HCT116 (cell line): ENCODE data around the gene PEMT. TPM values are rescaled to one million over a fixed set of nuclear protein-coding genes. Genes with fewer than 3 reads are reported as not detected.

Experiments used
- ATAC-seq: fragments of 200-7000 bp; cut with Tn5 transposase; 2 replicates; pipeline ENCODE4 v1.9.1; 2020; ENCODE audit warnings: mild to moderate bottlenecking, moderate library complexity
- BruUV-seq: library from RNA; stranded (reverse); fragments of 400-500 nt; replicated peaks from 2 replicates; lab custom pipeline; 2021; lab: Mats Ljungman, UMichigan
- CTCF ChIA-PET: fragments of 300-600 bp; sonication (Branson Sonifier 250); formaldehyde crosslinking; loops from one replicate; lab custom pipeline; 2021; ENCODE audit warnings: antibody characterized with exemption; lab: Charles Lee
- POLR2A ChIA-PET: fragments of 300-600, 350-600 bp; sonication (Branson Sonifier 250); formaldehyde crosslinking; loops from one replicate; lab custom pipeline; 2021; ENCODE audit warnings: antibody characterized with exemption; lab: Charles Lee
- RAD21 ChIA-PET, 2 experiments: fragments of 300-600 bp; sonication (Branson Sonifier 250); formaldehyde crosslinking; loops; one replicate each; lab custom pipeline; 2023; ENCODE audit warnings: low total read pairs in 2 of 2; ENCODE audit not compliant: uncharacterized antibody in 2 of 2, unreplicated experiment in 2 of 2, low non-redundant PET in 1 of 2; lab: Charles Lee
- DNase-seq: peaks from one replicate; pipeline ENCODE4 v3.0.0-alpha.2; 2010; ENCODE audit warnings: low read depth, low spot score
- H2AFZ ChIP-seq: fragments of 200-600 bp; shearing (Covaris generic), sonication (generic); 2 replicates; pipeline ENCODE4 v1.6.1; 2017; ENCODE audit warnings: low read depth, mixed run types, mixed read lengths, antibody characterized with exemption, low read length; ENCODE audit not compliant: poor library complexity, severe bottlenecking
- H3K27ac ChIP-seq: 2 replicates; pipeline ENCODE4 v1.5.1; 2012; ENCODE audit warnings: low read depth, low read length
- H3K27me3 ChIP-seq: fragments of 200-600 bp; sonication (generic); 2 replicates; pipeline ENCODE4 v1.6.1; 2016; ENCODE audit warnings: mixed run types, low read length, mixed read lengths; ENCODE audit not compliant: insufficient read depth
- H3K36me3 ChIP-seq, 2 experiments: fragments of 200-500 bp in 1 of 2; fragments of 200-600 bp in 1 of 2; sonication (Bioruptor generic) in 1 of 2; sonication (generic) in 1 of 2; 2 replicates each; pipeline versions ENCODE4 v1.5.1 to v1.6.1; 2014 to 2016; ENCODE audit warnings: low read length in 2 of 2, inconsistent platforms in 1 of 2, mixed read lengths in 1 of 2, mixed run types in 1 of 2; ENCODE audit not compliant: insufficient read depth in 2 of 2, control insufficient read depth in 1 of 2
- H3K4me1 ChIP-seq, 2 experiments: fragments of 200-600 bp in 1 of 2; sonication (generic) in 1 of 2; 2 replicates each; pipeline versions ENCODE4 v1.5.1 to v1.6.1; 2012 to 2017; ENCODE audit warnings: low read length in 2 of 2, inconsistent platforms in 1 of 2, mild to moderate bottlenecking in 1 of 2, mixed read lengths in 1 of 2, mixed run types in 1 of 2, moderate library complexity in 1 of 2; ENCODE audit not compliant: insufficient read depth in 2 of 2, control insufficient read depth in 1 of 2
- H3K4me2 ChIP-seq: fragments of 200-600 bp; sonication (generic); 2 replicates; pipeline ENCODE4 v1.6.1; 2017; ENCODE audit warnings: mixed run types, low read length, mixed read lengths
- H3K4me3 ChIP-seq, 2 experiments: fragments of 200-600 bp in 1 of 2; sonication (generic) in 1 of 2; replicated peaks in 1 of 2; 2 replicates each; pipeline ENCODE4 v1.5.1; 2011 to 2016; ENCODE audit warnings: low read length in 2 of 2, control low read depth in 1 of 2, low read depth in 1 of 2, mild to moderate bottlenecking in 1 of 2, mixed read lengths in 1 of 2, mixed run types in 1 of 2
- H3K79me2 ChIP-seq: fragments of 200-600 bp; sonication (generic); 2 replicates; pipeline ENCODE4 v1.6.1; 2017; ENCODE audit warnings: mild to moderate bottlenecking, mixed run types, low read length, moderate library complexity, mixed read lengths; ENCODE audit not compliant: insufficient read depth
- H3K9ac ChIP-seq: fragments of 200-600 bp; sonication (generic); 2 replicates; pipeline ENCODE4 v1.6.1; 2016; ENCODE audit warnings: low read length, mixed read lengths
- H3K9me2 ChIP-seq: fragments of 200-600 bp; sonication (generic), shearing (Covaris generic); 2 replicates; pipeline ENCODE4 v1.6.1; 2017; ENCODE audit warnings: mixed run types, mild to moderate bottlenecking, moderate library complexity; ENCODE audit not compliant: insufficient read depth
- H3K9me3 ChIP-seq, 2 experiments: fragments of 200-500 bp in 1 of 2; fragments of 200-600 bp in 1 of 2; sonication (Bioruptor generic) in 1 of 2; sonication (generic) in 1 of 2; 2 replicates each; pipeline ENCODE4 v1.6.1; 2014 to 2017; ENCODE audit warnings: low read length in 2 of 2, mixed read lengths in 2 of 2, inconsistent platforms in 1 of 2, low read depth in 1 of 2, mild to moderate bottlenecking in 1 of 2, mixed run types in 1 of 2, moderate library complexity in 1 of 2; ENCODE audit not compliant: control insufficient read depth in 1 of 2, insufficient read depth in 1 of 2
- H4K20me1 ChIP-seq: fragments of 200-600 bp; sonication (generic), shearing (Covaris generic); 2 replicates; pipeline ENCODE4 v1.6.1; 2017; ENCODE audit warnings: mixed run types, mild to moderate bottlenecking, moderate library complexity; ENCODE audit not compliant: insufficient read depth
- MAX ChIP-seq: IDR thresholded peaks from 2 replicates; pipeline ENCODE4 v1.6.1; 2012
- SIN3A ChIP-seq: IDR thresholded peaks from 2 replicates; pipeline ENCODE4 v1.6.1; 2012; ENCODE audit warnings: low read depth
- TCF7L2 ChIP-seq: IDR thresholded peaks from 2 replicates; pipeline ENCODE4 v1.7.0; 2011; ENCODE audit warnings: borderline replicate concordance, inconsistent platforms; ENCODE audit not compliant: insufficient read depth, insufficient read length; ENCODE audit errors: extremely low read depth
- intact Hi-C: fragments of 100-400 bp; cut with micrococcal nuclease; formaldehyde crosslinking; loops from 2 replicates; pipeline ENCODE4 v1.10.0; 2022
- total RNA-seq: library from RNA; stranded (reverse); gene quantifications from one replicate; pipeline ENCODE4 v1.2.1, GENCODE V29; 2021; ENCODE audit not compliant: unreplicated experiment

The PEMT gene
- total RNA-seq, 1 experiment from 2014 or later: 52.1 TPM

DNA sequence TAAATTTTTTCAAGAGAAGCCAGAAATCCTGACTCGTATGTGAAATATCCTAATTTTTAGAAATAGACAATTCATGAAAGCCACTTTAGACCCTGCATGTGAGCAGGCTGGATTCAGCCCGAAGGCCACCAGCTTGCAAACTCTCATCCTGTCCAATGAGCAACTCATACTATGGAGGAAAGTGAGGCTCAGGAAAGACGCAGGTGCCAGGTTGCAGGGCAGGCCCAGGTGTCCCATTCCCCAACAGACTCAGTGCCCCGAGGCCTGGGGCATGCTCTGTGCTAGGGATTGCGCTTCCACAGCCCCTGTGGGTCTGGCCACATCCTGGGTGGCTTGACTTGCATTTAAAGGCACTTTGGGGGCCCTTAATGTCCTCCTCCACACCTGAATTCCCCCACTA lies 78.6 kb downstream of the PEMT start:
- no peak for ATAC-seq
- RAD21 ChIA-PET: no interaction called here
- intact Hi-C loops: no loop called here
- no peaks in the 10 kb centered on the region for H3K27me3 ChIP-seq
- H2AFZ ChIP-seq: no peak overlapping the region
- H3K4me2 ChIP-seq: no peak overlapping the region
- POLR2A ChIA-PET: no interaction called here
- BruUV-seq: no TSS peak
- TF ChIP-seq TCF7L2 (no peak), SIN3A (no peak)
- TF ChIP-seq, all 23 proteins: peak for 0
- Histone ChIP-seq H3K9me2 (no peaks in the 10 kb centered on the region), H3K9ac (no peak overlapping the region), H3K27ac (no peak overlapping the region), H3K36me3 (no peaks in the 10 kb centered on the region), H3K4me3 (no peak overlapping the region), H3K79me2 (no peaks in the 10 kb centered on the region), H3K4me1 (peaks cover 5 to 49% of the 10 kb centered on the region in 2 experiments; a peak in 3 of 4 replicates), H3K9me3 (no peaks in the 10 kb centered on the region), H4K20me1 (no peaks in the 10 kb centered on the region)
- DNase-seq: no peak
- CTCF ChIA-PET: interaction anchor here (0.9 kb wide), 1 partner anchor 12 kb away, joined by 3 read pairs; no protein-coding TSS in a partner anchor

DNA sequence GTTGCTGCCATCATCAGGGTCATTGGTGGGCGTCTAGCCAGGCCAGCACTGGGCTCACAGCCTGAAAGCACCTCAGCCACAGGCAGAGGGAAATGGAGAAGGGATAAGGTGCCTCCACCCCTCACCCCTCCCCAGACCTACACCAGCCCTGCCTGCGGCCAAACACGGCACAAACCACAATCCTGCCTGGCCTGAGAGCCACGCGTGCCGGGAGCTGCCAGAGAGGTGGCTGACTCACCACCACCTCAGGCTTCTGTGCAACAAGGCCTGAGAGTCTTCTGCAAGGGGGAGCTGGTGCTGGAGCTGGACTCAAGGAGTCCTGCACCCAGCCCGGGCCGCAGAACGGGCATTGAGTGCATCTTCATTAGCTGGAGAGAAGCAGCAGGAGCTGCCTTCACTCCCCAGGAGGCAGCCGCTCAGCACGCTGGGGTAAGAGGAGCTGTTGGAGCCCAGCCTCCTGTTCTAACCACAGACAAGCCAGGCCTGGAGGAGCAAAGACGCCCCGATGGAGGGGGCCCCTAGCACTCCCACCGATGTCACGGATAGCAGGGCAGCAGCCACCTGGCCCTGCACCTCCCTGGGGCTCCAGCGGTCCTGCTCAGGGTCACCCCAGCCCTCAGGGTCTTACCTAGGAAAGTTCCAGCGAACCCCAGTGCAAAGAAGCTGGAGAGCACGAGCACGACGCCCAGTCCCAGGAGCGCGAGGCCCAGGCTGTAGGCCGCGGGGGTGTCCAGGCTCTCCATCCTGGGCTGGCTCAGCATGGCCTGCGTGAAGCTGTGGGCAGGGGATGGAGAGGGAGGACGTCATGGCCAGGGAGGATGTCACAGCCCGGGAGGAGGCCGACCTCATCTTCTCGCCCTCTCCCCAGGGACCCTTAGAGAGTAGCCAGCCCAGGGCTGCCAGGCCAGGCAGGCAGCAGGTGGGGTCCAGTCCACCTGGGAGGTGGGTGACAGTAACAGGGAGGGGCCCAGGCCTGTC lies 79.3 kb downstream of the PEMT start:
- ChIA-PET RAD21 (interaction anchor here in 1 of 2 experiments (0.6 kb wide), 1 partner anchor 55 kb away, joined by 3 read pairs; no protein-coding TSS in a partner anchor), POLR2A (interaction anchor here (1.4 kb wide), 1 partner anchor 15 kb away, joined by 3 read pairs; no protein-coding TSS in a partner anchor)
- DNase-seq: no peak

More for the DNA sequence above, 79.3 kb downstream of the PEMT start:
- peak overlapping the region; percentile 56 for H3K4me2 ChIP-seq
- peaks cover 5 to 48% of the 10 kb centered on the region in 2 experiments; a peak in 3 of 4 replicates for H3K4me1 ChIP-seq
- H2AFZ ChIP-seq: no peak overlapping the region
- H3K9ac ChIP-seq: 0 out of 2 replicates have a peak overlapping the region, but pooled peaks have one; percentile 27
- no peaks in the 10 kb centered on the region for H3K9me3 ChIP-seq
- no peak overlapping the region for H3K4me3 ChIP-seq
- no peak for TF ChIP-seq SIN3A
- TF ChIP-seq MAX: peak; percentile 61
- peak; percentile 84 for ATAC-seq
- H3K27me3 ChIP-seq: no peaks in the 10 kb centered on the region
- no TSS peak for BruUV-seq
- no peaks in the 10 kb centered on the region for H3K36me3 ChIP-seq
- H4K20me1 ChIP-seq: no peaks in the 10 kb centered on the region
- H3K79me2 ChIP-seq: no peaks in the 10 kb centered on the region
- CTCF ChIA-PET: interaction anchor here (0.9 to 2.9 kb wide), 2 partner anchors 11 to 16 kb away, joined by 3 to 19 read pairs; partner anchors contain the start of gene RASD1
- intact Hi-C loops: no loop called here
- H3K9me2 ChIP-seq: no peaks in the 10 kb centered on the region
- no peak overlapping the region for H3K27ac ChIP-seq
